WERI-Rb-1 (cell line): Measurements from ENCODE around the gene MRGPRD.

Experiments used
- DNase-seq: peaks from one replicate; pipeline ENCODE4 v3.0.0-alpha.2; 2020
- H3K27ac ChIP-seq: fragments of 250-450 bp; sonication (Bioruptor Pico); 2 replicates; pipeline ENCODE4 v1.5.1; 2020; ENCODE audit warnings: mild to moderate bottlenecking, moderate library complexity
- H3K27me3 ChIP-seq: fragments of 250-450 bp; sonication (Bioruptor Pico); 2 replicates; pipeline ENCODE4 v1.5.1; 2021; ENCODE audit warnings: mild to moderate bottlenecking, low read depth, moderate library complexity; ENCODE audit not compliant: insufficient read depth, severe bottlenecking
- H3K36me3 ChIP-seq: fragments of 250-450 bp; sonication (Bioruptor Pico); 2 replicates; pipeline ENCODE4 v1.5.1; 2020; ENCODE audit warnings: mild to moderate bottlenecking, moderate library complexity
- H3K4me3 ChIP-seq: 2 replicates; pipeline ENCODE4 v1.5.1; 2011; ENCODE audit warnings: low read depth, mild to moderate bottlenecking, control low read depth, low read length
- H3K9me3 ChIP-seq: fragments of 250-450 bp; sonication (Bioruptor Pico); 2 replicates; pipeline ENCODE4 v1.5.1; 2021; ENCODE audit warnings: mild to moderate bottlenecking, moderate library complexity; ENCODE audit not compliant: severe bottlenecking
- TF ChIP-seq, protein P1 (sequence below): IDR thresholded peaks from 2 replicates; pipeline ENCODE4 v1.5.1; 2011; ENCODE audit warnings: low read depth, mild to moderate bottlenecking, control low read depth, inconsistent platforms, low read length

Gene MRGPRD

DNA sequence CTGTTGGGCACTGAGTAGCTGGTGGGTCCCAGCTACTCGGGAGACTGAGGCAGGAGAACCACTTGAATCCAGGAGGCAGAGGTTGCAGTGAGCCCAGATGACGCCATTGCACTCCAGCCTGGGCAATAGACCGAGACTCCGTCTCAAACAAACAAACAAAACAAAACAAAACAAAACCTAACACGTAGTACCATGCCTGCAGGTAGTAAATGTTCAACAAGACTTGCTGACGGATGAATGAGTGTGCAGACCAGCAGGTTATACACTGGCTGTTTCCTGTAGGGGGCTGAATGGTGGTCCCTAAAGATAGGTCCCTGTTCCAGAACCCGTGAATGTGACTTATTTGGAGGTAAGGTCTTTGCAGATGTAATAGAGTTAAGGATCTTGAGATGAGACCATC, 12.8 kb upstream of the MRGPRD start:
- Histone ChIP-seq H3K4me3 (no peak overlapping the region), H3K27ac (no peak overlapping the region), H3K27me3 (no peaks in the 10 kb centered on the region), H3K9me3 (no peaks in the 10 kb centered on the region), H3K36me3 (no peaks in the 10 kb centered on the region)
- DNase-seq = no peak
- TF ChIP-seq, protein P1, sequence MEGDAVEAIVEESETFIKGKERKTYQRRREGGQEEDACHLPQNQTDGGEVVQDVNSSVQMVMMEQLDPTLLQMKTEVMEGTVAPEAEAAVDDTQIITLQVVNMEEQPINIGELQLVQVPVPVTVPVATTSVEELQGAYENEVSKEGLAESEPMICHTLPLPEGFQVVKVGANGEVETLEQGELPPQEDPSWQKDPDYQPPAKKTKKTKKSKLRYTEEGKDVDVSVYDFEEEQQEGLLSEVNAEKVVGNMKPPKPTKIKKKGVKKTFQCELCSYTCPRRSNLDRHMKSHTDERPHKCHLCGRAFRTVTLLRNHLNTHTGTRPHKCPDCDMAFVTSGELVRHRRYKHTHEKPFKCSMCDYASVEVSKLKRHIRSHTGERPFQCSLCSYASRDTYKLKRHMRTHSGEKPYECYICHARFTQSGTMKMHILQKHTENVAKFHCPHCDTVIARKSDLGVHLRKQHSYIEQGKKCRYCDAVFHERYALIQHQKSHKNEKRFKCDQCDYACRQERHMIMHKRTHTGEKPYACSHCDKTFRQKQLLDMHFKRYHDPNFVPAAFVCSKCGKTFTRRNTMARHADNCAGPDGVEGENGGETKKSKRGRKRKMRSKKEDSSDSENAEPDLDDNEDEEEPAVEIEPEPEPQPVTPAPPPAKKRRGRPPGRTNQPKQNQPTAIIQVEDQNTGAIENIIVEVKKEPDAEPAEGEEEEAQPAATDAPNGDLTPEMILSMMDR = no peak

DNA sequence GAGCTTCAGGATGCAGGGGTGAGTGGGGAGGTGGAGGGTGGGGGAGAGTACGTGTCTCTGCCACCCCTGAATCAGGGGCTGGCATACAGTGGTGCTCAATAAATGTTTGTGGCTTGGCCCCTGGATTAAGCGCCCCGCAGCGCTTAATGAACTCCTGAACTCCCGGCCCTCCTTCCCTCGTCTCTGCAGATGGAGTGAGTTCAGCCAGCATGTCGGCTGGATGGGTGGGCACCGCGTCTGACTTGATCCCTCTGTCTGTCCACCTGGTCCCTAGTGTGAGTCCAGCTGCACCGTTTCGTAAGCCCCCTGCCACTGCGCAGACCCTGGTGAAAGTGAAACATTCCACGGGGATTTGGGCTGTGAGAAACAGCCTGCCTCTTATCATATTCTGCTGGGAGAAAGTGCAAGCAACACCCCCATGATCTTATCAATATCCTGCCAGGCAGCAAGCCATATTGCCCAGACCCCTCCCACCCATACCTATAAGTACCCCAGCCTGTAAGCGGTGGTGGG, 12.0 kb upstream of the MRGPRD start:
- no peaks in the 10 kb centered on the region for H3K36me3 ChIP-seq
- no peaks in the 10 kb centered on the region for H3K9me3 ChIP-seq
- no peaks in the 10 kb centered on the region for H3K27me3 ChIP-seq
- H3K4me3 ChIP-seq = no peak overlapping the region
- TF ChIP-seq, protein P1 = no peak
- H3K27ac ChIP-seq = no peak overlapping the region
- DNase-seq = no peak

DNA sequence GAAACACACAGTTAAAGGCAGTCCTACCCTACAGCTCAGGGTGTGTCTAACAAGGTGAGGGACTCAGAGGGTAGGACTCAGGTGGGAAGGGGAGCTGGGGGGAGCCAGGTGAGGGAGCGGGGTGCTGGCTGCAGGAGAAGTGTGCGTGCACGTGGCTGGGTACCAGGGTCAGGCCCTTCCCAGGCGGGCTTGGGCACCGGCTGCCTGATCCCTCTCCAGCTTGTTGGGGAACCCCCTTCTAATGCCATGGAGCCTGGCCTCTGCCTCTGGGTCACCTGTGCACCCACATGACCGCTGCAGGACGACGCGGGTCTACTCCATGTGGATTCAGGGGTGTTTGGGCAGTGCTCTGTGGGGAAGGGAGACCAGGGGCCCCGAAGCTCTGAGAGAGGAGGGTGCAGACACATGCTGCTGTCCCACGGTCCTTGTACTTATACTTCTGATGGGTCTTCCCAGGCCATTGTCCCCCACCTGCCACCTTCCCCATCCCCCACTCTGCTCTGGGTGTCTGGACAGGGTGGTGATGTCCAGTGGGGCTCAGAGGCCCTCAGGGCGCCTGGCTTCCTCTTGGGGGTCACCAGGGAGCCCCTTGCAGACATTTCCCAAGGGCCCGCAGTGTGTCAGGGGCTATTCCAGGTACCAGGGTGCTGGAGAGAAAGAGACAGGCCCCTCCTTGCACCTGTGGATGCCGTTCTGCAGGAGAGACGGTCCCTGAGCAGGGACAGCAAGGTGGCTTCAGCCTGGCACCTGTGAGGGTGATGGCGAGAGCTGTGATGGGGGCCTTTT, 10.4 kb upstream of the MRGPRD start:
- Histone ChIP-seq H3K27ac (no peak overlapping the region), H3K4me3 (no peak overlapping the region), H3K36me3 (no peaks in the 10 kb centered on the region), H3K9me3 (peaks cover 5% of the 10 kb centered on the region), H3K27me3 (no peaks in the 10 kb centered on the region)
- no peak for DNase-seq
- TF ChIP-seq, protein P1 = no peak

DNA sequence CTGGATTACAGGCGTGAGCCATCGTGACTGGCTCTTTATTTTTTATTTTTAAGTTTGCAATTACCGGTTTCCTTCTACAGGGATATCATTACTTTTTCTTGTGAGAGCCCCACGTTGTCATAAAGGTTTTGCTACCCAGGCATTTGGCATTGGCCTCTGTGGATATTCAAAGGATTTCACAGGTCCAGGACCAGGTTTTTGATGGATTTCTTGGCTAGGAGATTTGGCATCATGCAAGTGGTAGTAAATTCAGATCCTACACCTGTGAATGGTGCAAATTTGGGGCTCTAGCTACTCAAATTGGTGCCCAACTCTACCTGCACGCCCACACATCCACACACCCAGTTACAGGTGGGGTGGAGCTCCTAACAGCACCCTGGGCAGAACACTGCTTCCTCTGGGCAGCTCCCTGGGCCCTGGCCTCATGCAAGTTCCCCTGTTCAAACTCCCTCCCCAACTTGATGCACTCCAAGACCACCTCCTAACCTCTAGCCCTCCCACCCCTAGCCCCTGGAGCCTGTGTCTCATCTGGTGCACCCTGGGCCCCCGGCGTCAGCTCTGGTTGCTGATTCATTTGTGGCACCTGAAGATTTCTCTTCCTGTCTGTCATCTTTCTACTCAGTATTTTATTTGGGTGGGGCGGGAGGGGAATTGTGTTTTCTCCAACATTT, 9.3 kb upstream of the MRGPRD start:
- TF ChIP-seq, protein P1 = no peak
- Histone ChIP-seq H3K9me3 (peaks cover 6% of the 10 kb centered on the region), H3K27me3 (no peaks in the 10 kb centered on the region), H3K27ac (no peak overlapping the region), H3K36me3 (no peaks in the 10 kb centered on the region), H3K4me3 (no peak overlapping the region)
- DNase-seq = no peak

DNA sequence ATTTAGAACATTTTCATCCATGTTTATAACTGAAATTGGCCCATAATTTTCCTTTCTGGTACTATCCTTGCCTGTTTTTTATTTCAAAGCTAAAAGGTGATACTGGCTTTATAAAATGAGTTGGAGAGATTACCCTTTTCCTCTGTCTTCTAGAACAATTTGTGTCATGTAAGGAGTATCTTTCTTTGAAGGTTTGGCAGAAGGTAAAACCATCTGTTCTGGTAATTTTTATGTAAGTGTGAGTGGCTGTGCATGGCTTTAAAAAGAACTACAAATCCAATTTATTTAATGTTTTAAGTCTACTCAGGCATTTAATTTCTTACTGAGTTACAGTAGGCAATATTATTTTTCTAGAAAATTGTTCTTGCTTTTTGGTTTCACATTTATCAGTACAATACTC, 7.7 kb upstream of the MRGPRD start:
- DNase-seq = no peak
- peaks cover 6% of the 10 kb centered on the region for H3K9me3 ChIP-seq
- H3K27ac ChIP-seq = peak overlapping the region; percentile 26
- no peaks in the 10 kb centered on the region for H3K36me3 ChIP-seq
- H3K4me3 ChIP-seq = no peak overlapping the region
- H3K27me3 ChIP-seq = no peaks in the 10 kb centered on the region
- TF ChIP-seq, protein P1 = no peak
